HG03565 (cell line): ENCODE measurements around the gene PTPRN2.
"Not testable (repeated sequence)": the region's sequence is repeated elsewhere in the genome, so short reads cannot be mapped to it uniquely, and the experiment has no call there.

ENCODE experiments used
- ATAC-seq: cut with Tn5 transposase; IDR thresholded peaks from one replicate; pipeline ENCODE4 v1.9.1; 2021; ENCODE audit warnings: mild to moderate bottlenecking, moderate library complexity; ENCODE audit not compliant: unreplicated experiment

Gene PTPRN2

DNA sequence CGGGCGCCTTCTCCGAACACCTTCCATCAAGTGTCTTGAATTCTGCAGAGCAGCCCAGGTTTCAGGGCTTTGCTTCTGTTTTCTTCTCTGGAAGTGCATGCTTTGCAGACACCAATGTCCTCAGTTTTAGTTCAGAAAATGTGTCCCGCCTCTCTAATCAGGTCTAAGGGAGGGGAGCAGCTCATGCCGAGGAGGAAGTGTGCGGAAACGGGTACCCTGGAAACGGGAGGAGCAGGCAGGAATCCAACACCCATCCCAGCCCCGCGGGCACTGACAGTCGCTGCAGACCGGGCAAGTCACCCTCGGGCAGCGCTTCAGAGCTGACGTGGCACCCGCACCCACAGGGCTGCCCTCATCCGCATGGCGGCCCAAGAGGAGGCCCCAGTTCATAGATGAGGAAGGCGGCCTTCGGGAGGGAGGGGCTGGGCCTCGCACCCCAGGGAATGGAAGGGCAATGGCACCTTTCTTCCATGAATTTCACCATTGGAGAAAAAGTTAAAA, 912.1 kb downstream of the PTPRN2 start:
- no peak for ATAC-seq

DNA sequence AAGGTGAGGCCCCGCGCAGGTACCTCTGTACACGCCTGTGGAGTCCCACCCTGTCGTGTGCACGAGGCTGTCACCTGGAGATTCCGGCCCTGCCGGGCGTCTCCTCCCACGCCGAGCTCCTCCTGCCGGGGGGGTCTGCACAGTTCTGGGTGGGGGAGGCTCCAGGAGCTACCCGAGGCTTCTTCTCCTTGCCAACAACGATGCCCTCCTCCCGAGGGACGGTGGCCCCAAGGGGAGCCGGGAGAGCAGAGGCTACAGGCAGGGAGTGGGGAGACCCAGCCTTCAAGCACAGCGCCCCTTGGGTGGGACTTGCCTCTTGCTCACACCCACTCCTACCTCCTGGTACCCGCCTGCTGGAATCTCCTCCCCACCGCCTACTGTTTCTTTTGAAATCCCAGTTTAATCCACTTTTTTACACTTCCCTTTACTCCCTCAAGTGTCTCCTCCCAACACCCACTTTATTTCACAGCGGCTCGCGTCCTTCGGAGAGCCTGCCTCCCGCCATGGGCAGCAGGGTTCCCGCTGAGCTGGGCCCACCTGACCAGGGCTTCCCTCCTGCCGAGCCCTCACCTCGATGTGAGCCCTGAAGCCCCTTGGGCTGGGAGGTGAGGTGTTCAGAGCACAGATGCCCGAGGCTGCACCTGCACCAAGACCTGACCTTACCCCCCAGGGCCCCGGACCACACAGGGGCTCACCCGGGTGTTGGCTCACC, 912.8 kb downstream of the PTPRN2 start:
- ATAC-seq: no peak

DNA sequence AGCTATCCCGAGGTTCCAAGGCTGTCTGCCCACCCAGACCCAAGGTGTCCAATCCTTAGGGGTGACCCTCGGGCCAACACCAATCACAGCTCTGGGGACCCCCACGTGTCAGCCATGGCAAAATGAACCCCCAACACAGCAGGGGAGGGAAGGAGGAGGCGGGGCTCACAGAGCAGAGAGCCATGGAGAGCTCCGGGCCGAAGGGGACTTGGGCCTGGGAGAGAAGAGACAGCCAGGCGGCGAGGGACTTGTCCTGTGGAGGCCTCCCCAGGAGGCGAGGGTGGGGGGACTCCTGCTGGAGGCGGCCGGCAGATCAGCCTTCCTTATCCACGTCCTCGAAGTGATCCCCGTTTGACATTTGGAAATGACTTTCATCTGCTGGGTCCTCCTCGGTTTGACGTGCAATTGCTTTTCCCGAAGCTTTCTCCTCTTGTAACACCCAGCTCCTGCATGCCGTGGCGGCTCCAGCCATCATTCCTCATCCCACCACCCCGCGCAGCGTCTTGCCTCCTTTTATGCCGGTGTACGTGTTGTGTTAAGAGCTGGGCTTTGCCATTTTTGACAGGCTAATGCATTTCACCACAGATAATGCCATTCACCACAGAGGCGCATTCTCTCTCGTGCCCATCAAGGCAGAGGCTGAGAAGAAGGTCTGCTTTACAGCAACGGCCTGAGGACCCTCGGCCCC, 913.5 kb downstream of the PTPRN2 start:
- no peak for ATAC-seq

DNA sequence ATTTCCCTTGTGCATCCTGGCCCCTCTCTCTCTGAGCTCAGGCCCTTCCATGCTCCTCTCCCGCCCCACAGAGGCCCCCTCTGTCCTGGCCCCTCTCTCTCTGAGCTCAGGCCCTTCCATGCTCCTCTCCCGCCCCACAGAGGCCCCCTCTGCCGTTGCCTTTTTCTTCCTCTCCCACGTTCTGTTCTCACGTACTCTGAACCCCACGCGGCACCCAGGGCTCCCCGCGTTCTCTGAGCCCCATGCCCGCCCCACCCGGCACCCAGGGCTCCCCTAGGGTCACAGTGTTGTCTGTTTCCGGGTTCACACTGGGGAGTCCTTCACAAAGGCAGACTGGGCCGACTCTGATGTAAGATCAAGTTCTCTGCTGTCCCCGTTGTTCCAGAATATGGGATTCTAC, 914.0 kb downstream of the PTPRN2 start:
- ATAC-seq: no peak

DNA sequence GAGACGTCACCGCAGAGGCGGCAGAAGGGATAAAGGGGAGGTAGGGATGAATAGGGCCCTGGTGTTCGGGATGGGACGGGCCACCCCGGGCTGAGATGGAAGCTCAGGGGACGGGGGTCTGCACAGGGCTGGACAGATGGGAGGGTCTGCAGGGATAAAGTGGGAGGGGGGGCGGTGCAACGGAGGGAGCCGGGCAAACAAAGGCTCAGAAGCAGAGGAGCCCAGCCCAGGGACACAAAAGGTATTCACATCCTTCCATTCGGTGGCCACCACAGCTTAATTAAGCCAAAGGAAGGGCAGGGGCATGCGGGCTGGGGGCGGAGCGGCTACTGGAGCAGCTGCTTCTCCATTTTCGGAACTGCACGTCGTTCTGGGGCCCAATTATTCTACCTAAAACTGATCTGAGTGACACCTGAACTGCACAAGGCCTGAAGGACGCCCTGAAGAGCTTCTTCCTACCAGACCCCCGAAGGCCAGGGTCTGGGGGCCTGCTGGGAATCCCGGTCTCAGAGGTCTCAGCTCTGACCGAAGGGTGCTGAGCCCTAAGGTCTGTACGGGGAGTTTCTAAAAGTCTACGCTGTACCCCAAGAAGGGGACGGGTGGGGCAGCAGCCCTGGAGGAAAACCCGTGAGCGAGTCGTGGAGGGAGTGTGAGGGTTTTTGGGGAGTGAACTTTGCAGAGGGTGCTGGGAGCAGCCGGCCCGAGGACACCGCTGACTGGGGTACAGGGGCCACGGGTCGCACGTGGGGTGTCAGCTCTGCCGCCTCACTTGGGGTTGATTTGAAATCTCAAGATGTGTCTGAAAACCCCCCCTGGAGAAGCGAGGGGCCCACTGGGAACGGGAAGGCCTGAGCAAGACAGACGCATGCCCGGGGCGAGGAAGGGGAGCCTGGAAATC, 916.0 kb downstream of the PTPRN2 start:
- ATAC-seq: no peak

DNA sequence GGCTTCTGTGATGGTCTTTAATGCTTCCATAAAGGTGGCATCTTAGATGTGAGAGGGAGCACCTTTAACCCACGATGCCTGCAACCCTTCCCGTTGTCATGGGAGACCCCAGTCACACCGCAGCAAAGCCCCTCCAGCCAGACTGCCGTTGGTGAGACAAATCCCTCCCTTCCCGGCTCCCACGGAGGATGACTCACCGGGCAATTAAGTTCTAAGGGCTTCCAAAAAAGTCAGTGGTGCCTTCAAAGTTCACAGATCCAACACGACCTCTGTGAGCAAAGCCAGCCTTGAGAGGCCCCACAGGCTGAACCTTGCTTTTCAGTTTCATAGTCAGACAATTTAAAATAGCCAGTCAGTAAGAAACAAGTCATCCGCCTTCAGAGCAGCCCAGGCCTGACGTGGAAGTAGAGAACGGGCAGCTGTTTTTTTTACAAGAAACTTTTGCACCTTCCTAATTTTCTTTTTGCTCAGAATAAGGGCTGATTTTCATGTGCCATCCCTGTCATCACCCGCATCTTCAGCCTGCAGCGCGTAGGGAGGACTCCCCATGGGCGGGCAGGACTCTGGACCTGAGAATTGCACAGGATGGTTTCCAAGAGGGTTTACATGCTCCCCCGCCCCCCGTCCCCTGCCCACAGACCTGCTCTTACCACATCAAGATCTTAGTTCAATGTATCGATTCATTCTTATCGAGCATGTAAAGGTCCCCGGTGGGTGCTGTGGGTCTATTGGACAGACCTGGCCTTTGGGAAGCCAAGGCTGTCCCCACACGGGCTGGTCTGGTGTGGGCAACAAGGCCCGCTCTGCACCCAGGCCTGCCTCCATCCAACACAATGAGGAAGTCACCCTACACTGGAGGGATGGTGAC, 916.9 kb downstream of the PTPRN2 start:
- no peak for ATAC-seq

DNA sequence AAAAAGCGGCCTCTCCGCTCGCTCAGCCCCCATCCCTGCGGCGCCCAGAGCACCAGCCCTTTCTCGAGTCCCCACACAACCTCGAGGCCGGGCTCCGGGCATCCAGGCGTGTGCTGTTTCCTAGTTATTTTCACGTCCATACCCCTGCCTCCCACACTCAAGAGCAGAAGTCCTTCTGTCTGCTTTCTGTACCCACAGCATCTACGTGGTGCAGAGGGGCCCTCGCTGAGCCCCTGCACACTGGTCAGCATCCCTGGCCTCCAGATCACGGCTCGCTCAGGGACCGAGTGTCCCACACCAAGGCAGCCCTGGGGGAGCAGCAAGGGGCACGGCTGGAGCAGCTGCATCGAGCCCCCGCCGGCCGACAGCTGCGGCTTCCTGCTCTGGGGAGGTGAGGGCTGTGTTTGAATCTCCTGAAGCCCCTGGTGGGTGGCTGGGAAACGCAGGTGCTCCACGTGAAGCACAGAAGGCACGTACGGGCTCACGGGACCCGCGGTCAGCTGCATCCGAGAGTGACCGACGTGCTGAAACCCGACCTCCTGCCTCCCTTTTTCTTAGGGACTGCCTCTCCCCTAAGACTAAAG, 917.8 kb downstream of the PTPRN2 start:
- no peak for ATAC-seq

DNA sequence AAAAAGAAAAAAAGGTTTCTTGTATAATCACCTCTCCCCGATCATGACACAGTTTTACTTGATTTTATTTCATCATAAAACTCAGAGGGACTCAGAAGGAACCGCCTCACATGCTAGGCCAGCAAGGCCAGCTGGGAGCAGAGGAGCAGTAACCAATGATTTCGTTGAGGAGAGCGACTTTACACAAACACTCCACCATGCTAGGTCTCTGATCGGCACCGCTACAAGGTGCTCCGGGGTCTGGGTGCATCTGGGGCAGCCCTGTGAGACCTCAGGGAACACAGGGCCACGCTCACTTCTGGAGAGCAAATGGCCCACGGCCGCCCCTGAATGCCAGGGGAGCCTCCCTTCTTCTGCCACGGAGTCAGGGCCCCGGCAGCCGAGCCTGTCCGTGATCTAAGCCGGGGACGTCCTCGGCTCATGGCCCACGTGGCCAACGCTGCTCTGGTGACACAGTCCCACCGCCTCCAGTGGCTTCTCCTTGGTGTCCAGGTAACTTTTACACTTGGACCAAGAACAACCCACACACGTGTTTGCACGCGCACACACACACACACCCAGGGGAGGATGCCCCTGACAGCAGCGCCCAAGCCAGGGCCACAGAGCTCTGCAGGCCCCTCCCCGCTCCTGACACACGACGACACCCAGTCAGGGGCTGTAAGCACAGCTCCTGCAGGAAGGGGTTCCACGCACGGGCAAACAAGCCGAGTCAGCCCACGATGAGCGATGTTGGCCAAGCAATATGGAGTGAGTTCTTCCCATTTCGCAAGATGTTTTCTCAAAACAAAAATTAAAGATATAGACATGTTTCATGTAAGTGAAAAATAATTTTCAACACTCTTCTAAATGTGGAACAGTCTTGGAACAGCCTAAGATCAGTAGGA, 918.5 kb downstream of the PTPRN2 start:
- no peak for ATAC-seq

DNA sequence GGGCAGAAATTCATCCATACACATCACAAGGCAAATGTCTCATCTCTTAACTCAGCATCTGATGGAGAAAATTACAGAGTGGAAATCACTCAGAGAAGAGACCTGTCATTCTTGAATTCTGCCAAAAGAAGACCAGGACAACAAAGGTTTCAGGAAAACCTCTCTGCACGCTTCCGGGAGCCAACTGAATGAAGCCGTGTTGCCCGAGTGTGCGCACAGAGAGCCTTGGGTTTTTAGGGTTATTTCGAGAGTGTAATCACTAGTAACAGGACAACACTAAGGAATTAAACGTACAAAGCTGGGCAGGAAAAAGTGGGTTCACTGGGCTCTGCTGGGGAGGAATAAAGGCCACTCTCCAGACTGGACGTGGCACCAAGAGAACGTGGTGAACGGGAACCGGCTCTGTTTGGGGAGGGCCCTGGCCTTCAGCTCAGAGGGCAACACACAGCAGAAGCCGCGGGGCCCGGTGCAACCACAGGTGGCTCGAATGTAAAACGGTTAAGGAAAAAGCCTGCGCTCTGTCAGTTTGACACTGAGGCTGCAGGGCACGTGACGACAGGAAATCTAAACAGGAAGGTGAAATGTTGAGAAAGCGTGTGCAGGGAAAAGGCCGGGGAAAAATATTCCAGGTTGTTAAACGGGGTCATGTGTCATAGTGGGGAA, 919.3 kb downstream of the PTPRN2 start:
- no peak for ATAC-seq

DNA sequence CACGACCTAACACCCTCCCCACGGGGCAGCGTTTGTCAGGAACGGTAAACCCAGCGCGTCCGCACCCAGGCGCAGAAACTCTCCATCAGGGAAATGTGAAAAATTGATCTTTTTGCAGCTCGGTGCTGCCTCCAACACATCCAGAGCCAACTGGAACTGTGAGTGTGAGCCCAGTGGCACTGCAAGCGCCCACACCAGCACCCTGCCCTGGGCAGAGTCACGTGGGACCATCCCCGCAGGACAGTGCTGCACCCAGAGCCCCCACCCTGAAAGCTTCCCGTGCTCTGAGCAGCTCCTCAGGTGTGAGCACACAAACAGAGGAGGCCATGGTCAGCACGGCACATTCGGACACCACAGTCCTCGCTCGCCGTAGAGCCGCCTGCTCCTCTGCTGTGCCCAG, 919.9 kb downstream of the PTPRN2 start:
- ATAC-seq: no peak

DNA sequence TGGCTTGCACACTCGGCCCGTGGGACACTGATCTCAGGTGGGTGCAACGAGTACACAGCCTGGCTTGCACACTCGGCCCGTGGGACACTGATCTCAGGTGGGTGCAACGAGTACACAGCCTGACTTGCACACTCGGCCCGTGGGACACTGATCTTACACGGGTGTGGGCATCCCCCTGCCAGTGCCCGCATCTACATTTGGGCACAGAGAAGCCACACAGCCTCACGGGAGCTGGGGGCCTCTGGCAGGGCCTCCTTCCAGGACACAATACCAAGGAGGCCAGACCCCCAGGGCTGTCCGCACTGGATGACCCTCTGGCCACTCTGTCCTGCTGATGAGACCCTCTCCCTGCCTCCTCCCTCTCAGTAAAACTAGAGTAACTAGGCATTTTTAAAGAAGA, 920.4 kb downstream of the PTPRN2 start:
- no peak for ATAC-seq

DNA sequence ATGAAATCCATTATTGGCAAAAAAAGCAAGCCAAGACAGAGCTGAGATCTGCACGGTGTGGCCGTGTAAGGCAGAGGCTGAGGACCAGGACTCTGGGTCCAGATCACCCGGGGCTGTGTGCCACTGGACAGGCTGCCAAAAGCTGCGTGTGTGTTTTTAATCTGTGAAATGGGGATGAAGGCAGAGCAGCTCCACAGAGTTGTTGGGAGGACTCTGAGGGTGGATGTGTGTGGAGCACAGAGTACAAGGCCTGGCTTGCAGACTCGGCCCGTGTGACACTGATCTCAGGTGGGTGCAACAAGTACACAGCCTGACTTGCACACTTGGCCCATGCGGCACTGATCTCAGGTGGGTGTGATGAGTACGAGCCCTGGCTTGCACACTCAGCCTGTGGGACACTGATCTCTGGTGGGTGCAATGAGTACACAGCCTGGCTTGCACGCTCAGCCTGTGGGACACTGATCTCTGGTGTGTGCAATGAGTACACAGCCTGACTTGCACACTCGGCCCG, 921.0 kb downstream of the PTPRN2 start:
- ATAC-seq: no peak

DNA sequence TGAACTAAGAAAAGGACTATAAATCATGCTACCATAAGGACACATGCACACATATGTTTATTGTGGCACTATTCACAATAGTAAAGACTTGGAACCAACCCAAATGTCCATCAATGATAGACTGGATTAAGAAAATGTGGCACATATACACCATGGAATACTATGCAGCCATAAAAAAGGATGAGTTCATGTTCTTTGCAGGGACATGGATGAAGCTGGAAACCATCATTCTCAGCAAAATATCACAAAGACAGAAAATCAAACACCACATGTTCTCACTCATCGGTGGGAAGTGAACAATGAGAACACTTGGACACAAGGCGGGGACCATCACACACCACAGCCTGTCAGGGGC, 922.0 kb downstream of the PTPRN2 start:
- not testable (repeated sequence) for ATAC-seq

DNA sequence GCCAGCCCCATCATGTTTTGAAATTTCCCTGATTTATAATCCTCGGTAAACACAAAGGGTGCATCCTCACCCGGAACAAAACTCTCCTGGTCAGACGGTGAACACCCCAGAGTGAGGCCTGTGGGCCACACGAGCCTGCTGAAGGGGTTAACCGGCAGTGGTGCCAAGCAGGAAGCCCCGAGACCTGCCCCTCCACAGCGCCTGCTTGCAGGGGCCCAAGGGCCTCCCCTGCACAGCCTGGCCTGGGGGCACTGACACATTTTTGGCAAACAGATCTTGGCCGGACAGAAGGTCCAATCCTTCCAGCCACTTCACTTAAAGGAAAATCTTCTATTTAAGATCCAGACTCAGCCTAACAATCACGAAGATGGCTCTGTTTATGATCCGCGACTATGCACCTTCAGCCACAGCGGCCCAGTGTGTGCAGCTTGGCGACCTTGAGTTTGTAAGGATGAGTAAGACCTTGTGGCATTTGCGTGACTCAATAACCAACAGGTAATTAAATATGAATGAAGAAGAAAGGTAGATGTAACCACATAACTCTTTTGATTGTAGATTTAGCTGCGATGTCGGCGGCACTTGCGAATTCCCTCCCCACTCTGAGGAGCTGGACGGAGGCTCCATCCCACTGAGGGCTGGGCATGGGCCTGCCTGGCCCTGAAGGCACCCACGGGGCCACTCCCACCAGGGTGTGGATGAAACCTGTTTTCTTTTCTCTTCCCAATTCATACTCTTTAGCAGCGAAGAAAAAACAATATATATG, 922.6 kb downstream of the PTPRN2 start:
- no peak for ATAC-seq

DNA sequence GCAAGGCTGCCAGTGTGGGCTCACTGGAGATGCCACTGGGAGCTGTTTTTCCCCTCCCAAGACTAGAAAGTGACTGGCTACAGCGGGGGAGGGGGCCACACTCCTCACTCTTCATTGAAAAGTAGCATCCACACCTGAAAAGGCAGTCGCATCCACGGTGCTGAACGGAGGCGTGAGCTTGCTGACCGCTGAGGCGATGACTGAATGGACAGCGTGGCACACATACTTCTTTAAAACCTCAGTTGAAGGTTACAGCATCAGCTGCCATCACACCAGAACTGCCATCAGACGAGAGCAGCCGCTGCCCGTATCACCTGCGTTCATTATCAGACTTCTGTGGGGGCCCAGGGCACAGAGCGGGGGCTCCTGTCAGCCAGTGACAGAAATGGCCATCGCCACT, 923.6 kb downstream of the PTPRN2 start:
- no peak for ATAC-seq

DNA sequence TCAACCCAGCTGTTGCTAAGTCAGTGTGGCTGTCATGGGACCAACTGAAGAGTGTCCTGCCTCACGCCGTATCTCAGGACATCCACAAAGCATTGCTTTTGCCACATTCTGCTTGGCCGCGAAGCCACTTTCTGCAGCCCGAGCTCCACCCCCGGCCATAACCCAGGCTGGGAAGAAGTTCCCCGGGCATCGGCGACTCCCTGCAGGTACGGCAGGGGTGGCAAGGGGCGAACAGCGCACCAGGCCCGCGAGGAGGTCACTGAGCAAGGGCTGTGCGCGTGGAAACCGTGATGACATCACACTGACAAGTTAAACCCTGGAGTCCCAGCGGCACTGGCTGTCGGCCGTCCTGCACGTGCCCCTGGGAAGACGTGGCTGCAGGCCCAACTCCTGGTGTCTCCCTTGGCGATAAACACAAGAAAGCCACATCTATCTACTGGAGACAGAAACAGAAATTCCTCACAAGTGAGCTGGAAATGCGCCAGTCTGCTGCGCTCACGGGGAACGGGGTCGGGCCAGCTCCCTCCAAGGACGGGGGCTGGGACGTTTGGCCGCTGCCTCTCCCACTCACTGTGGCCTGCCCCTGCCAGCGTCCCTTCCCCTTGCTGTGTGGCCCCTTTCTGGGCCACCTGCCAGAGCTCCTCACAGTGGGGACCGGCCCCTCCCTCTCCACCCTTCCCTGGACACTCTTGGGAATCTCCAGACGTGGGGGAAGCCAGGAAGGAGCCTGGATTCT, 924.5 kb downstream of the PTPRN2 start:
- ATAC-seq: no peak

DNA sequence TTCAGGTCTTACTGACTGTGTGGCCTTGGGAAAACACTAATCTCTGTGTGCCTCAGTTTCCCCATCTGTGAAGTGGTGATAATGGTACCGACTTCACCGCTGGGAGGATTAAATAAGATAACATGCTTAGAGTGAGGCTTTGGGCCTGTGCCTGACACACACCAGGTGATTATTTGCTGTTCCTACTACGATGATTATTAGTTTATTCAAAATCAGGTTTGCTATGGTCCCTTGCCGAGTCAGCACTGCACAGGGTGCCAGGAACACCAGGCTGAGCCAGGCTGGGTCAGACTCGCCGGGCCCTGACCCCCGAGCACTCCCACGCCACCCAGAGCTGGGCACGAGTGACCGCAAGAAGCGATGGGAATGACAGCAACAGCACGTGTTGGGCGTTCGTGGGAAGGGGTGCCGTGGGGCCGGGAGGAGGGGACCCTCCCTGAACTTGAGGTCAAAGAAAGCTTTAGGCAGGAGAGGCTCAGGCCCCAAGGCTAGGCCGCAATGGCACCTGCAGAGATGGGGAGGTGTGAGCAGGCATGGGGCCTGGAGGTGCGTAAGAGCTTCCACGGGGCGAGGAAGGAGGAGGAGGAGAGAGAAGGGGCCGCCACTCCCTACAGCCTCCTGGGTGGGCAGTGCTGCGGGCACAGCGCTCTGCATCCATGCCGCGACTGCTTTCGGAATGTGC, 925.4 kb downstream of the PTPRN2 start:
- ATAC-seq: no peak
